HepG2 (cell line): ENCODE data around the gene CDV3. TPM values are rescaled to one million over a fixed set of nuclear protein-coding genes. Genes with fewer than 3 reads are reported as not detected.

Experiments
- ASH2L ChIP-seq: fragments of 300-600, 200-600 bp; sonication (generic); IDR thresholded peaks from 2 replicates; pipeline ENCODE4 v1.7.0; 2017; ENCODE audit warnings: low read depth, mild to moderate bottlenecking, moderate library complexity, mixed read lengths, low read length; ENCODE audit not compliant: insufficient read length
- BHLHE40 ChIP-seq: IDR thresholded peaks from 2 replicates; pipeline ENCODE4 v1.6.1; 2011; ENCODE audit warnings: low read length, improper control_type of control experiment
- HNRNPK ChIP-seq: fragments of 200-400 bp; formaldehyde crosslinking; IDR thresholded peaks from 2 replicates; pipeline ENCODE4 v1.6.1; 2018; ENCODE audit warnings: low read length, low read depth, moderate library complexity, mild to moderate bottlenecking; ENCODE audit not compliant: poor library complexity, severe bottlenecking
- HNRNPLL ChIP-seq: fragments of 200-400 bp; formaldehyde crosslinking; IDR thresholded peaks from 2 replicates; pipeline ENCODE4 v1.6.1; 2017; ENCODE audit warnings: mild to moderate bottlenecking, low read depth, low read length; ENCODE audit not compliant: poor library complexity, severe bottlenecking
- HOXA5 ChIP-seq: sonication (generic); formaldehyde crosslinking; IDR thresholded peaks from 2 replicates; pipeline ENCODE4 v1.4.0; 2020; ENCODE audit warnings: missing genetic modification reagents
- HOXD1 ChIP-seq: sonication (generic); formaldehyde crosslinking; IDR thresholded peaks from 2 replicates; pipeline ENCODE4 v1.5.0; 2020; ENCODE audit warnings: missing genetic modification reagents
- IRF2 ChIP-seq: IDR thresholded peaks from 2 replicates; pipeline ENCODE4 v1.6.1; 2018; ENCODE audit warnings: missing genetic modification reagents, missing compliant biosample characterization
- KDM2A ChIP-seq: sonication (generic); formaldehyde crosslinking; IDR thresholded peaks from 2 replicates; pipeline ENCODE4 v1.4.0; 2020; ENCODE audit warnings: low read depth, missing genetic modification reagents, borderline replicate concordance
- KDM3A ChIP-seq: IDR thresholded peaks from 2 replicates; pipeline ENCODE4 v1.6.1; 2018; ENCODE audit warnings: low read depth, missing compliant biosample characterization
- NR2F2 ChIP-seq: IDR thresholded peaks from 2 replicates; pipeline ENCODE4 v1.6.1; 2012; ENCODE audit warnings: low read depth, inconsistent platforms, borderline replicate concordance
- PATZ1 ChIP-seq: sonication (generic); formaldehyde crosslinking; IDR thresholded peaks from 2 replicates; pipeline ENCODE4 v1.4.0; 2020; ENCODE audit warnings: missing genetic modification reagents
- POLR2A ChIP-seq, 2 experiments: IDR thresholded peaks; 2 replicates each; pipeline ENCODE4 v1.6.1; 2011; ENCODE audit warnings: low read depth in 2 of 2, low read length in 2 of 2, mild to moderate bottlenecking in 1 of 2, moderate library complexity in 1 of 2; ENCODE audit not compliant: insufficient read depth in 1 of 2
- PRDM10 ChIP-seq: sonication (generic); formaldehyde crosslinking; IDR thresholded peaks from 2 replicates; pipeline ENCODE4 v1.4.0; 2020; ENCODE audit warnings: low read depth, missing genetic modification reagents
- RBFOX2 ChIP-seq: fragments of 200-400 bp; formaldehyde crosslinking; IDR thresholded peaks from 2 replicates; pipeline ENCODE4 v1.6.1; 2017; ENCODE audit warnings: low read depth, mild to moderate bottlenecking, low read length
- SPEN ChIP-seq: sonication (generic); formaldehyde crosslinking; IDR thresholded peaks from 2 replicates; pipeline ENCODE4 v1.5.1; 2020; ENCODE audit warnings: low read depth, mild to moderate bottlenecking, missing genetic modification reagents
- SRY ChIP-seq: sonication (generic); formaldehyde crosslinking; IDR thresholded peaks from 2 replicates; pipeline ENCODE4 v1.8.0; 2022; ENCODE audit warnings: mild to moderate bottlenecking, missing genetic modification reagents
- TAF1 ChIP-seq: sonication (generic); formaldehyde crosslinking; IDR thresholded peaks from 2 replicates; pipeline ENCODE4 v1.4.0; 2020; ENCODE audit warnings: missing genetic modification reagents
- TOPORS ChIP-seq: sonication (generic); formaldehyde crosslinking; IDR thresholded peaks from 2 replicates; pipeline ENCODE4 v1.8.0; 2023; ENCODE audit warnings: mild to moderate bottlenecking, missing genetic modification reagents
- YY1 ChIP-seq: IDR thresholded peaks from 2 replicates; pipeline ENCODE4 v1.6.1; 2011; ENCODE audit warnings: low read length, low read depth, moderate library complexity, mild to moderate bottlenecking; ENCODE audit not compliant: insufficient read depth, insufficient replicate concordance
- ZNF275 ChIP-seq: sonication (generic); formaldehyde crosslinking; IDR thresholded peaks from 2 replicates; pipeline ENCODE4 v1.8.0; 2022; ENCODE audit warnings: missing genetic modification reagents, mild to moderate bottlenecking, inconsistent platforms, borderline replicate concordance
- ZNF616 ChIP-seq: sonication (generic); formaldehyde crosslinking; IDR thresholded peaks from 2 replicates; pipeline ENCODE4 v1.5.0; 2020; ENCODE audit warnings: low read depth, mild to moderate bottlenecking, missing genetic modification reagents
- polyA plus RNA-seq, 8 experiments: library from polyadenylated mRNA; depleted of rRNA in 3 of 8; stranded (reverse) in 7 of 8; unstranded in 1 of 8; fragments of >200 nt; fragmentation: Illumina TruSeq in 4 of 8; extraction: Trizol in 4 of 8; gene quantifications; 2 replicates each; pipeline versions ENCODE4 v1.2.1 to v1.2.3, GENCODE V29; 2011 to 2016; ENCODE audit warnings: low read depth in 4 of 8, missing spikeins in 1 of 8, mixed read lengths in 1 of 8; ENCODE audit not compliant: insufficient read depth in 1 of 8
- total RNA-seq, 5 experiments: library from RNA; depleted of rRNA; stranded (reverse); fragments of >200 nt; fragmentation: Illumina TruSeq; extraction: Trizol; gene quantifications; 2 replicates each; pipeline ENCODE4 v1.2.3, GENCODE V29; 2016; ENCODE audit warnings: low read depth in 1 of 5
- TF ChIP-seq, protein P1 (sequence below): IDR thresholded peaks from 2 replicates; pipeline ENCODE4 v1.6.1; 2012; ENCODE audit warnings: inconsistent platforms

The CDV3 gene
- total and polyA plus RNA-seq, 2 of the 13 experiments (the other 11 are each of a cell fraction or from before 2014, with no cell fraction given), result 46.6 to 145 TPM

- TF ChIP-seq PATZ1 (CRISPR knock-in tag) (0 out of 2 replicates have a peak, but pooled peaks have one; percentile 18), KDM2A (CRISPR knock-in tag) (peak; percentile 46; the same call in 1 of the 2 replicates), ZNF275 (CRISPR knock-in tag) (peak; percentile 64; the same call in 1 of the 2 replicates), YY1 (peak; percentile 7), SPEN (peak; percentile 45; the same call in 1 of the 2 replicates), NR2F2 (no peak), SRY (CRISPR knock-in tag) (0 out of 2 replicates have a peak, but pooled peaks have one; percentile 52), RBFOX2 (peak; percentile 83), KDM3A (CRISPR knock-in tag) (0 out of 2 replicates have a peak, but pooled peaks have one; percentile 7), PRDM10 (CRISPR knock-in tag) (peak; percentile 91), HOXA5 (CRISPR knock-in tag) (peak; percentile 64; the same call in 1 of the 2 replicates), HOXD1 (CRISPR knock-in tag) (no peak), BHLHE40 (peak; percentile 93), POLR2A (IDR thresholded peaks at IDR 0.05; ENCODE audit: insufficient read depth in 1 of 2, low read depth in 2 of 2, low read length in 2 of 2) (peak; percentile 27 to 61; a peak in 2 of 4 replicates), HNRNPK (peak; percentile 90), HNRNPLL (peak; percentile 43), ZNF616 (CRISPR knock-in tag) (peak; percentile 62; the same call in 1 of the 2 replicates), TOPORS (CRISPR knock-in tag) (peak; percentile 33; the same call in 1 of the 2 replicates), ASH2L (peak; percentile 78), TAF1 (CRISPR knock-in tag) (peak; percentile 50; the same call in 1 of the 2 replicates), IRF2 (CRISPR knock-in tag) (no peak)
- TF ChIP-seq, protein P1, sequence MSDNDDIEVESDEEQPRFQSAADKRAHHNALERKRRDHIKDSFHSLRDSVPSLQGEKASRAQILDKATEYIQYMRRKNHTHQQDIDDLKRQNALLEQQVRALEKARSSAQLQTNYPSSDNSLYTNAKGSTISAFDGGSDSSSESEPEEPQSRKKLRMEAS, result peak; percentile 78
Observed at GRCh38 chr3:133573629-133574194, at the start of gene CDV3 (continued).
